Osteoblast (primary cell): ENCODE measurements around the gene PLSCR3. TPM values are rescaled to one million over a fixed set of nuclear protein-coding genes. Genes with fewer than 3 reads are reported as not detected.

Source experiments
- DNase-seq: peaks from one replicate; pipeline ENCODE4 v3.0.0; 2011; ENCODE audit warnings: low spot score, mixed read lengths; ENCODE audit not compliant: insufficient read length; ENCODE audit errors: missing footprints
- H2AFZ ChIP-seq: 2 replicates; pipeline ENCODE4 v1.6.0; 2011; ENCODE audit warnings: mild to moderate bottlenecking, low read length
- H3K27ac ChIP-seq: 2 replicates; pipeline ENCODE4 v1.5.1; 2011; ENCODE audit warnings: mild to moderate bottlenecking, low read depth, low read length, moderate library complexity
- H3K27me3 ChIP-seq: 2 replicates; pipeline ENCODE4 v1.6.0; 2012; ENCODE audit warnings: mild to moderate bottlenecking, control low read depth, inconsistent platforms, low read length, moderate library complexity; ENCODE audit not compliant: insufficient read depth
- H3K36me3 ChIP-seq: 2 replicates; pipeline ENCODE4 v1.5.1; 2011; ENCODE audit warnings: mild to moderate bottlenecking, low read length, control low read depth, moderate library complexity; ENCODE audit not compliant: insufficient read depth
- H3K4me1 ChIP-seq: 2 replicates; pipeline ENCODE4 v1.5.1; 2011; ENCODE audit warnings: mild to moderate bottlenecking, low read length, control low read depth, moderate library complexity; ENCODE audit not compliant: insufficient read depth
- H3K4me2 ChIP-seq: 2 replicates; pipeline ENCODE4 v1.6.0; 2011; ENCODE audit warnings: mild to moderate bottlenecking, low read length; ENCODE audit not compliant: insufficient read depth
- H3K4me3 ChIP-seq: fragments of 200-600 bp; sonication (generic); 3 replicates; pipeline ENCODE4 v1.5.1; 2012; ENCODE audit warnings: mild to moderate bottlenecking, low read length, inconsistent platforms; ENCODE audit not compliant: insufficient read depth
- H3K79me2 ChIP-seq: 2 replicates; pipeline ENCODE4 v1.6.0; 2012; ENCODE audit warnings: mild to moderate bottlenecking, low read length, control low read depth, inconsistent platforms; ENCODE audit not compliant: insufficient read depth
- H3K9me3 ChIP-seq: 2 replicates; pipeline ENCODE4 v1.5.1; 2011; ENCODE audit warnings: low read depth, low read length, control low read depth
- H4K20me1 ChIP-seq: 2 replicates; pipeline ENCODE4 v1.6.0; 2012; ENCODE audit warnings: mild to moderate bottlenecking, low read length, control low read depth; ENCODE audit not compliant: insufficient read depth
- total RNA-seq: library from RNA; depleted of rRNA; stranded (reverse); fragments of >200 nt; gene quantifications from 2 replicates; pipeline ENCODE4 v1.2.3, GENCODE V29; 2012
- TF ChIP-seq, protein P1 (sequence below): IDR thresholded peaks from 2 replicates; pipeline ENCODE4 v1.5.1; 2011; ENCODE audit warnings: mild to moderate bottlenecking, low read depth, low read length, moderate library complexity; ENCODE audit errors: extremely low read depth

PLSCR3 gene
- total RNA-seq, 1 donor = 27.9 TPM

DNA sequence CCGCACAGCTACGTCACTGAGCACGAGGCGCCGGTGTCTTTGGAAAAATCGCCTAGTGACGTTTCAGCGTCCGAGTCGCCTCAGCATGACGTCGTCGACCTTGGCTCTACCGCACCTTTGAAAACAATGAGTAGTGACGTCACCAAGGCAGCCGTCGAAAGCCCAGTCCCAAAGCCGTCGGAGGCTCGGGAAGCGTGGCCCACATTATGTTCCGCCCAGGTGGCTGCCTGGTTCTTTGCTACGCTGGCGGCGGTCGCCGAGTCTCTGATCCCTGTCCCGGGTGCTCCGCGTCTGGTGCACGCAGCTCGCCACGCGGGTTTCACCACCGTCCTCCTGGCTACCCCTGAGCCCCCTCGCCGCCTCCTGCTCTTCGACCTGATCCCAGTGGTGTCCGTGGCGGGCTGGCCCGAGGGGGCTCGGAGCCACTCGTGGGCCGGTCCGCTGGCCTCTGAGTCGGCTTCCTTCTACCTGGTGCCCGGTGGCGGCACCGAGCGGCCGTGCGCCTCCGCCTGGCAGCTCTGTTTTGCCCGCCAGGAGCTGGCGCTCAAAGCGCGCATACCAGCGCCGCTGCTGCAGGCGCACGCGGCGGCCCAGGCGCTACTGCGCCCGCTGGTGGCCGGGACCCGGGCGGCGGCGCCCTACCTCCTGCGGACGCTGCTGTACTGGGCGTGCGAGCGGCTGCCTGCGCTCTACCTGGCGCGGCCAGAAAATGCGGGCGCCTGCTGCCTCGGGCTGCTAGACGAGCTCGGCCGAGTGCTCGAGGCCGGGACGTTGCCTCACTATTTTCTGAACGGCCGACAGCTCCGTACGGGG lies 42.4 kb upstream of the PLSCR3 start:
- H3K27ac ChIP-seq = no peak overlapping the region
- H3K4me3 ChIP-seq = peak overlapping the region; percentile 58
- H2AFZ ChIP-seq = peak overlapping the region; percentile 73
- TF ChIP-seq, protein P1, sequence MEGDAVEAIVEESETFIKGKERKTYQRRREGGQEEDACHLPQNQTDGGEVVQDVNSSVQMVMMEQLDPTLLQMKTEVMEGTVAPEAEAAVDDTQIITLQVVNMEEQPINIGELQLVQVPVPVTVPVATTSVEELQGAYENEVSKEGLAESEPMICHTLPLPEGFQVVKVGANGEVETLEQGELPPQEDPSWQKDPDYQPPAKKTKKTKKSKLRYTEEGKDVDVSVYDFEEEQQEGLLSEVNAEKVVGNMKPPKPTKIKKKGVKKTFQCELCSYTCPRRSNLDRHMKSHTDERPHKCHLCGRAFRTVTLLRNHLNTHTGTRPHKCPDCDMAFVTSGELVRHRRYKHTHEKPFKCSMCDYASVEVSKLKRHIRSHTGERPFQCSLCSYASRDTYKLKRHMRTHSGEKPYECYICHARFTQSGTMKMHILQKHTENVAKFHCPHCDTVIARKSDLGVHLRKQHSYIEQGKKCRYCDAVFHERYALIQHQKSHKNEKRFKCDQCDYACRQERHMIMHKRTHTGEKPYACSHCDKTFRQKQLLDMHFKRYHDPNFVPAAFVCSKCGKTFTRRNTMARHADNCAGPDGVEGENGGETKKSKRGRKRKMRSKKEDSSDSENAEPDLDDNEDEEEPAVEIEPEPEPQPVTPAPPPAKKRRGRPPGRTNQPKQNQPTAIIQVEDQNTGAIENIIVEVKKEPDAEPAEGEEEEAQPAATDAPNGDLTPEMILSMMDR = peak; percentile 60
- H3K4me2 ChIP-seq = peak overlapping the region; percentile 85
- DNase-seq = peak; percentile 98
- H3K4me1 ChIP-seq = peaks cover 26% of the 10 kb centered on the region
- H3K9me3 ChIP-seq = no peaks in the 10 kb centered on the region
- H3K27me3 ChIP-seq = peaks cover 40% of the 10 kb centered on the region
- no peaks in the 10 kb centered on the region for H3K36me3 ChIP-seq
- no peaks in the 10 kb centered on the region for H3K79me2 ChIP-seq
- H4K20me1 ChIP-seq = no peaks in the 10 kb centered on the region

GRCh38 chr17:7435676-7436555 lies 41.6 kb upstream of the PLSCR3 start:
- Histone ChIP-seq H3K4me2 (peak overlapping the region; percentile 85), H3K27me3 (peaks cover 39% of the 10 kb centered on the region), H4K20me1 (no peaks in the 10 kb centered on the region), H3K4me3 (peak overlapping the region; percentile 68), H3K36me3 (no peaks in the 10 kb centered on the region), H3K4me1 (peaks cover 23% of the 10 kb centered on the region), H2AFZ (peak overlapping the region; percentile 73), H3K27ac (no peak overlapping the region), H3K79me2 (no peaks in the 10 kb centered on the region), H3K9me3 (no peaks in the 10 kb centered on the region)
- TF ChIP-seq, protein P1 = no peak
- DNase-seq = peak; percentile 94

GRCh38 chr17:7432296-7432695 lies 38.0 kb upstream of the PLSCR3 start:
- Histone ChIP-seq H4K20me1 (no peaks in the 10 kb centered on the region), H3K4me1 (peaks cover 12% of the 10 kb centered on the region), H3K36me3 (no peaks in the 10 kb centered on the region), H2AFZ (no peak overlapping the region), H3K4me3 (no peak overlapping the region), H3K4me2 (no peak overlapping the region), H3K9me3 (no peaks in the 10 kb centered on the region), H3K27me3 (peaks cover 4% of the 10 kb centered on the region), H3K79me2 (no peaks in the 10 kb centered on the region), H3K27ac (no peak overlapping the region)
- TF ChIP-seq, protein P1 = no peak
- DNase-seq = no peak

DNA sequence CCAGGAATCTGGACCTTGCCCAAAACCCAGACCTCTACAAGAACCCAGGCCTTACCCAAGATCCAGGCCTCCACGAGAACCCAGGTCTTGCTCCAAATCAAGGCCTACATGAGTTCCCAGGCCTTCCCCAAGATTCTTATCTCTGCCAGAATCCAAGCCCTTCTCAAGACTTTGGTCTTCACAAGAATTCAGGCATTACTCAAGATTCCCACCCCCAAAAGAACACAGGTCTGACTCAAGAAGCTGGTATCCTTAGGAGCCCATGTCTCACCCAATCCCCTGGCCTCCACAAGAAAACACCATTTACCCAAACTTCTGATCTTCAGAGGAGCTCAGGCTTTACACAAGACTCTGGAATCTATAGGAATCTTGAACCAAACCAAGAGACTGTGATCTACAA lies 36.9 kb upstream of the PLSCR3 start:
- no peak overlapping the region for H2AFZ ChIP-seq
- no peaks in the 10 kb centered on the region for H3K9me3 ChIP-seq
- H3K4me2 ChIP-seq = no peak overlapping the region
- H4K20me1 ChIP-seq = no peaks in the 10 kb centered on the region
- no peak overlapping the region for H3K27ac ChIP-seq
- H3K4me3 ChIP-seq = no peak overlapping the region
- DNase-seq = no peak
- H3K79me2 ChIP-seq = no peaks in the 10 kb centered on the region
- H3K36me3 ChIP-seq = no peaks in the 10 kb centered on the region
- peaks cover 7% of the 10 kb centered on the region for H3K4me1 ChIP-seq
- TF ChIP-seq, protein P1 = no peak
- peaks cover 3% of the 10 kb centered on the region for H3K27me3 ChIP-seq
